Fibroblast of skin of scalp (primary cell): ENCODE measurements around the gene WIPF1.

Experiments used
- DNase-seq: peaks from one replicate; pipeline ENCODE4 v3.0.0-alpha.2; 2013

Gene WIPF1

DNA sequence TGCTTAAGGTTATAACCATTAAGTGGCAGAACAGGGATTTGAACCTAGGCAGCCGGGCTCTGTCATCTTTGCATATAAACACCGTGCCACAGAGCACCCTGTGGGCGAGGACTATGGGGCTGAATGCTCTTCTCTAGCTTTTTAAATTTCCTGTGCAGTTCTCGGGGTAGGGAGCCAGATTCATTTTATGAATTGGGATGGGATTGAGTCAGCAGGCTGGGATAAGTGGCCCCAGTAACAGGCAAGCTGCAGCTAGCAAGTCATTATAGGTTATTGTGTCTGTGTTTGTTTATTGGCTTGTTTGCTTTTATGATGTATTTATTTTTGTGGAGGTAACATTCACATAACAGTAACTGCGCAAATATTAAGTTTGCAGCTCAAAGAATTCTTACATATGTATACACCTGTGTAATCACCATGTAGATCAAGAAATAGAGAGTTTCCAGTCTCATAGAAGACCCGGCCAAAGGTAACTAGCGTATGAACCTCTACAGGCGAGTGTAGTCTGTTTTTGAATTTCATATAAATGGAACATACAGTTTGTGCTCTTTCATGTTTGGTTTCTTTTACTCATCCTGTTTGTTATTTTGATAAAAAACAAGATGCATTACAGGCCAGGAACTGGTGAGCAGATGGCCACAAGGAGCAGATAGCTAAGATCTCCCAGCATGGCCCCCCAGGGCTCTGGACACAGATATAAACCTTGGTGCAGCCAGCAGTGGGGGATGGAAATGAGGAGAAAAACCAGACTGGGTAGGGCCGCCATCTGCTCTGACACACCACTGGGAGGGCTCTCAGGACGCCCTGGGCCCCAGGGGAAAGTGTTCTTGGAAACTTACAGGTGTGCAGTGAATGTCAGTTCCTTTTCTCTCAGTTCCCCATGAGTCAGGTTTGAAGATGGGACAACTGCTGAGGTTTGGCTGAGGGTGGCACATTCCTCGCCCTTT is 61.6 kb downstream of the WIPF1 start:
- DNase-seq, result no peak

DNA sequence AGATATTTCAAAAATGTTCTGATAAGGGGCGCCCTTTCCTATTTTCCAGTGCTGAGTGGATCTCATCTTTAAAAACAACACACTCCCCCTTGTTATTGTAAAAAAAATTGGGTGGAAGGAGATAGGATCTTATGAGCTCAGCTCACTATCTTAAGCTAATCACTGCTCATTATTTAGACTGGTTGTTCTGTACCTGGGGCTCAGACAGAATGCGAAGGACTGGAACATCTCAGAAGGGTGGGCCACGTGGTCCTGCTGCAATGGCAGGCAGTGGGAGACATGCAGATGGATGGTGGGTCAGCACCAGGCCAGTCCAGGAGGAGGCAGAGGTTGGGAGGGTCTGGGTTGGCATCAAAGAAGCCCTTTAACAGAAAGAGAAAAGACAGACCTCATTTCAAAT is 62.5 kb downstream of the WIPF1 start:
- no peak for DNase-seq

DNA sequence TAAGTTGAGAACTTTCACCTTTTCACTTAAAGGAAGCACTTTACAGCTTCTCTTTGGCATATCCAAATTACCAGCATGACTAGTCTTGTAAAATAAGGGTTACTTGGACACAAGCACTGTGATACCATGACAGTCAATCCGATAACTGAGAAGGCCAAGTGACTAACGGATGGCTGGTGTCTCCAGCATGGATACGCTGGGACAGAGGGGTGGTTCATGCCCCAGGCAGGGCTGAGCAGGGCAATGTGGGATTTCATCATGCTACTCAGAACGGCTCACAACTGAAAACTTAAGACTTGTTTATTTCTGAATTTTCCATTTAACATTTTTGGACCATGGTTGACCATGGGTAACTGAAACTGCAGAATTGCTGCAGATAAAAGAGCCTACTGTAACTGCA is 67.7 kb downstream of the WIPF1 start:
- no peak for DNase-seq

DNA sequence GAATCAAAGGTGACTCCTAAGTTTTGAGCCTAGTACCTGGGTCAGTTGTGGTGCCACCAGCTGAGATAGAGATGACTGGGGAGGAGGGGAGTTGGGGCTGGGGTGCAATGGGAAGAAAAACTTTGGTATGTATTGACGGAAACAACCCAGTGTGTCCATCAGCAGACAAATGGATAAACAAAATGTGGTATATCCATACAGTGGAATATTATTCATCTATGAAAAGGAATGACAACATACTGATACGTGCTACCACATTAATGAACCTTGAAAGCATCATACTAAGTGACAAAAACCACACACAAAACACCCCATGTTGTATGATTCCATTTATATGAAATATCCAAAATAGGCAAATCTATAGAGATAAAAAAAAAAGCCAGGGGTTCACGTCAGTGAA is 69.6 kb downstream of the WIPF1 start:
- no peak for DNase-seq

DNA sequence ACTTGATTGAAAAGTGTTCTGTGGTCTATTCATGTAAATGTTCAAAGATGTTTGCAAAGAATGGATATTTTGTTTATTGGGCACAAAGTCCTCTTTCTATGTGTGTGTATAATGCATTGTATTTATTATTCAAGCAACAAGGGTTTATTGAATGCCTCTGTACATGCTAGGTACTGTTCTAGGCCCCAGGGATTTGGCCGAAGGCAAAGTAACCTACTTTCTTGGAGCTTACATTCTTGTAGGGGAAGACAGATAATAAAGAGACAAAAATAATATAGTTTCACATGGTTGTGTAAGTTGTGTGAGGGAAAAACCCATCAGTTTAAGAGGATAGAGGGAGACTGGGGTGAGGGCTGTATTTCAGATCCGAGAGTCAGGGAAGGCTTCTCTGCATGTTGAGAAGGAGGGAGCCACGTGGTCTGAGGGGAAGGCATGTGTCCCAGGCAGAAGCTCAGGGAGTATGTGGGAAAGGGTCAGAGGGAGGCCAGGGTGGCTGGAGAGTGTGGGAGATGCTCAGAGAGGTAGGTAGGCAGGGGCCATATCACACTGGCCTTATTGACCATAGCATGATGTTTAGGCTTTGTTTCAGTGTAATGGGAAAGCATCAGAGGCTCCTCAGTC is 70.4 kb downstream of the WIPF1 start:
- DNase-seq, result no peak

DNA sequence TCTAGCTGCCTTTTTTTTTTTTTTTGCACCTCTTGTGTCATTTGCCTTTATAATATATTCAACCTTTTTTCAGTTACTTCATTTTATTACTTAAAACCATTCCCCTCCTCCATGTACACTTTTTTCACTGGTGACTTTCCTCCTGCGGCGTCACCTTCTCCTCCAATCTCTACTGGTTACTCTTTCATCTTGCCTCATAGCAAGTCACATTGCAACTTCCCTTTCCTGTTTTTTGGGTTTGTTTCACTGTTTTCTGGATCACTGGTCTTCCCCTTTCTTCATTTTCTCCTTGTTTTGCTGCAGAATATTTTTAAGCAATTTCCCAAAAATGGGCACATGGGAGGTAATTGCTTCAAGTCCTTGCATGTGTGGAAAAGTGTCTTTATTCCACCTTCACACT is 73.1 kb downstream of the WIPF1 start:
- DNase-seq, result no peak

DNA sequence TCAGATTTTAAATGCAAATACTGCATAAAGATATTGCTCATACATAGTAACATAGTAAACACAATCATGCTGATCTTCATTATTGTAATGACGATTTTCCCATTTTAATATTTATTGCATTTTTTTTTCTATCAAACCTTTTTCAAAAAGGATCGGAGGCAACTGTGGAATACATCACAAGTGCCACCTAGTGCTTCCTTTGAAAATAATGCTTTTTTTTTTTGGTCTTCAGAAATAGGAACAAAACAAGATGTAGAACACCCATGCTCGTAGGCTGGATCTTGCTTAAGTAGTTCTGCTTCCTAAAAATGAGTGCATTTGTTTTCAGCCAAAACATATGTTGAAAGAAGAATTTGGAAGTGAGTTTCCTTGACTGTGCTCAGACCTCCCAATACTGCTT is 75.1 kb downstream of the WIPF1 start:
- peak; percentile 4 for DNase-seq

DNA sequence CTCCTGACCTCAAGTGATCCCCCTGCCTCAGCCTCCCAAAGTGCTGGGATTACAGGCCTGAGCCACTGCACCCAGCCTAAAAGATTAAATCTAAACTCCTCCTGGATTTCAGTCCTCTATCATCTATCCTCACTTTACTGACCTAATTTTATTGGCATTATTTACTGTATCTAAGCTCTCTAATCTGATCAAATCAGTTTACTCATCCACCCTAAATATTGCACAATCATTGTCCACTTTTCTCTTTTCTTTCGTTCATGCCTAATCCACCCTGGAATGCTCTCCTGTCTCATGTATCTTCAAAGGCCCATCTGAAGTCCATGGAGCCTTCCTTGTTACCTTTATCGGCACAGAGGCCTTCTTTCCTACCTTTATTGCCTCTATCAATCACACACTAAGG is 79.2 kb downstream of the WIPF1 start:
- DNase-seq, result no peak

DNA sequence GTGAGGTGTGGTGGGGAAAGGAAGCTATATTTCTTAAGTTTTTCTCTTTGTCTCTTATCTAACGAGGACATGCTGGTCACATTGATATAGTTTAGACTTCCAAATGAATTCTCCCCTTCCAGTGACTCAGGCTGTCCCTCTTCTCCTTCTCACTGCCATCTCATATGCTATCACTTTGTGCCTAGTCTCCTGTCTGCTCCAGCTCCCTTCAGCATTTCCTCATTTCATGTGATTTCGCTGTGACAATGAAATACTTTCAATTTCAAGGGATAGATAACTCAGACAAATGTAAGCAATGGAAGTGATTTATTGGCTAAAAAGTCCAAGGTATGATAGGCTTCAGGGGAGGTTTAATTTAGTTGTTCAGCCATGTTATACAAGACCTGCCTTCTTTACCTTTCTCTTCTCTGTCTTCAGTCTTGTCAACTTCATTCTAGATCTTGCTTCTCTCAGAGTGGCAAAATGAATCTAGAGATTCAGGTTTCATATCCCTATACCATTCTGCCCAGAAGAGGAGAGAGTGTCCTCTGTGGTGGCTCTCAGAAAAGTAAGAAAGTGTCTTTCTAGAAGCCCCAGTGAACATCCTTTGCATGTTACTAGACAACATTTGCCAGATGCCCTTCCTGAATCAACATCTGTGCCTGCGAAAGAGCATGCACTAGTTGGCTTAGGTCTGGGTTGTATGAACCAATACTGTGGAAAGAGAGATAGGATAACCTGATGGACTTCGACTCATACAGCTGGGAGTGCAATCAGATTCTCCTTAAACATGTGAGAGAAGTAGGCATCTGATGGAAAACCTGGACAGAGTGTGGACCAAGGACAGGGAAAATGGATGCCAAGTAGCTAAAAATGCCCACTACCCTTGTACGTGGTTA is 80.9 kb downstream of the WIPF1 start:
- no peak for DNase-seq

DNA sequence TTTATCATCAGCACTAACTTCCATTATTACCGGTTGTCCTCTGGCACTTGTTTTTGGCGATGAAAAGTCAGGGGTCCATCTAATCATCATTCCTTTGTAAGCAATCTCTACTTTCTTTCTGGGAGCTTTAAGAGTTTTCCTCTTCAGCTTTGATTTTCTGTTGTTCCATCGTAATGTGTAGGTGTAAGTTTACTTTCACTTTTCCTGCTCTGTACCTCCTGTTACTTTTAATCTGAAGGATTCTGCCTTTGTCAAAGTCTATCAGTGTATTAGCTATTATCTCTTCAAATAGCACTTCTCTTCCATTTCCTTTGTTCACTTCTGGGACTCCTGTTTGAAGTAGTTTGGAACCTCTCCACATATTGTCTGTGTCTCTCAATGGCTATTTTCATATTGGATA is 85.3 kb downstream of the WIPF1 start:
- DNase-seq, result no peak

DNA sequence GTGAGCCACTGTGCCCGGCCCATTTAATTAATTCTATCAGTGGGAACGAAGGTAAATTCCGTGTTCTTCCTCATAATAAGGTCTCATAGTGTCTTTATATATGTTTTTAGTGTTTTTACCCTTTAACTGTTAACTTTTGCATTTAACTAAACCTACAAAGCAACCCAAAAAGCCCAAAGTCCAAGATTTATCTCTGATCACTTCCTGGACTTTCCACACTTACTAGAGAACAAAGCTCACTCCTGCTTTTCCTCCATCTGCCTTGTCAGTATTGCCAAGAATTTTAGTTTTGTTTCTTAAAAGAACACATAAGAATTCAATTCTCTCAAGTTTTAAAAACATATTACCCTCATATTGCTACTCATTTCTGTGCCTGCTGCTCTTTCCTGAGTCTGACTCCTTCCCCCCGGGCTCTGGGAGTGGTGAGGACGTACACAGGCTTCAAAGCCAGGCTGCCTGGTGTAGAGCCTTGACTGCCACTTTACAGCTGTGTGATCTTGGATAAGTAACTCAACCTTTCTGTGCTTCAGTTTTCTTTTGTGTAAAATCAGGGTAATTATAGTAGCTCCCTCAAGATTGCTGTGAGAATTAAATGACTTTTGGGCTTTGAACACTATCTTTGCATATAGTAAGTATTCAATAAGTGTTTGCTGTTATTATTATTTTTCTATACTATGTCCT is 85.9 kb downstream of the WIPF1 start:
- no peak for DNase-seq

DNA sequence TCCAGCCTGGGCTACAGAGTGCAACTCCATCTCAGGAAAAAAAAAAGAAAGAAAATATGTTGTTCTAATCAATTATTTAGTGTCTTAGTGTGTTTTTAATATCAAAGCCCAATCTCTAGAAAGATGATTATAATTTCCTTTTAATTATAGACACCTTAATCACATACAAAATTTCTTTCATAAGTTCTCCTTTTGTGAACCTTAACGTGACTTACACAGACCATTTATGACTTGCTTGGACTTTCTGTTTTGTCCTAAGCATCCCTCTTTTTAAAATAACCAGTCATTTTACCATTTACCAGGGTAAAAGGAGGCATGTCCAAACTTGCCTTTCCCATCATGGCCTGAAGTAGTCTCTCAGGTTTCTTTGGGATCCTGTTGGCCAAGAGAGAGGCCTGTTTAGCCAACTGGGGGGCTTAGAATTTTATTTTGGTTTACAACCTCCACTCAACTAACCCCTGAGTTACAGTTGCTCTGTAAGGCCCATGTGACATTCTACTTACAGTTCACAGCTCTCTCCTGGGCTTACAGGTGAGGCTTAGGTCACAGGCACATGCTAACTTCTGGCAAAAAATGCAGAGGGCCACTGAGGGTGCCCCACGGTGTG is 86.9 kb downstream of the WIPF1 start:
- DNase-seq, result no peak
